Lung (tissue), 12 donors: Measurements from ENCODE around the gene GALNT13. TPM values are rescaled to one million over a fixed set of nuclear protein-coding genes. Genes with fewer than 3 reads are reported as not detected.

ENCODE experiments used
- ATAC-seq: fragments of 200-7000 bp; cut with Tn5 transposase; one replicate; pipeline ENCODE4 v1.9.1; 2020; ENCODE audit warnings: moderate number of reproducible peaks; ENCODE audit not compliant: insufficient read depth, low FRiP score
- DNase-seq, 3 donors: peaks; one replicate each; pipeline ENCODE4 v3.0.0-alpha.2; 2013 to 2017
- H3K27ac ChIP-seq, 2 donors: one replicate each; pipeline ENCODE4 v1.5.1; 2013; ENCODE audit warnings: mild to moderate bottlenecking in 2 of 2, moderate library complexity in 2 of 2, control low read depth in 1 of 2, inconsistent platforms in 1 of 2, low read depth in 1 of 2, low read length in 1 of 2
- H3K27me3 ChIP-seq, 3 donors: one replicate each; pipeline ENCODE4 v1.5.1; 2013; ENCODE audit warnings: low read length in 2 of 3; ENCODE audit not compliant: control insufficient read depth in 3 of 3, insufficient read depth in 3 of 3
- H3K36me3 ChIP-seq, 4 donors: one replicate each; pipeline ENCODE4 v1.5.1; 2013; ENCODE audit warnings: low read length in 4 of 4, mild to moderate bottlenecking in 1 of 4, moderate library complexity in 1 of 4; ENCODE audit not compliant: control insufficient read depth in 4 of 4, insufficient read depth in 4 of 4
- H3K4me1 ChIP-seq, 5 donors: one replicate each; pipeline ENCODE4 v1.5.1; 2013; ENCODE audit warnings: low read length in 5 of 5, mild to moderate bottlenecking in 2 of 5, moderate library complexity in 1 of 5; ENCODE audit not compliant: control insufficient read depth in 5 of 5, insufficient read depth in 5 of 5
- H3K4me3 ChIP-seq: one replicate; pipeline ENCODE4 v1.5.1; 2013; ENCODE audit warnings: mild to moderate bottlenecking, control low read depth, moderate library complexity
- H3K9ac ChIP-seq, 2 donors: one replicate each; pipeline ENCODE4 v1.5.1; 2013; ENCODE audit warnings: low read length in 2 of 2, control low read depth in 1 of 2; ENCODE audit not compliant: insufficient read depth in 1 of 2
- H3K9me3 ChIP-seq, 4 donors: one replicate each; pipeline ENCODE4 v1.5.1; 2013; ENCODE audit warnings: low read length in 3 of 4, mild to moderate bottlenecking in 1 of 4, moderate library complexity in 1 of 4; ENCODE audit not compliant: control insufficient read depth in 4 of 4, insufficient read depth in 3 of 4
- CTCF ChIP-seq: IDR thresholded peaks from 2 replicates; pipeline ENCODE4 v1.5.1; 2012; ENCODE audit warnings: mild to moderate bottlenecking; ENCODE audit errors: control extremely low read depth, extremely low read depth
- WGBS, 2 donors: extraction: QIAGEN DNeasy Blood & Tissue Kit; methylation state at CpG; one replicate each; pipeline ENCODE4 v1.1.7; 2013; 5-methylcytosine and 5-hydroxymethylcytosine counted together
- polyA plus RNA-seq, 2 donors: library from polyadenylated mRNA; stranded (reverse); fragments of 200-250 nt; gene quantifications; one replicate each; pipeline ENCODE4 v1.2.1, GENCODE V29; 2013
- total RNA-seq, 2 donors: library from RNA; depleted of rRNA in 1 of 2; stranded (reverse); fragments of >200 nt in 1 of 2; gene quantifications; one replicate each; pipeline ENCODE4 v1.2.1, GENCODE V29; 2014 to 2021
- donor health status: control.
- donor health status: control.
- donor health status: Bipolar disorder and iron deficiency.
- donor health status: healthy.
- donor health status: DM: yes; HTN: yes; CAD: no.

GALNT13 gene
- total and polyA plus RNA-seq, 4 donors = 0.57 to 3.1 (median 1.2) TPM

DNA sequence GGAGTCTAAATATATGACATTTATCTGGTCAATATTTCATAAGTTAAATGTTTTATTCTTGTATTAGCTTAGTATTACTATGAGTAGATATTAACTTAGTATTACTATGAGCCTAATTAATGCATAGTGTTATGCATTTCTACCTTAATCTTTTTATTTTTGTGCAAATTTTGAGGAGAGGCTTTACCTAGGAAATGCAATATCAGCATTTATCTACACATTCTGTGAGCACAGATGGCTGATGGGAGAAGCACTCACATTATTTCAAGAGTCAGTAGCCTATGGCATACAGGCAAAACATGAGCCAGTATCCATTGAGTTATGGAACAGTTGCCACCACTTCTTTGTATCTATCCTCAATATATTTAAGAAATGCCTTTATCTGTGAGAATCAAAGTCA, 422.1 kb downstream of the GALNT13 start:
- TF ChIP-seq CTCF = no peak
- no peak overlapping the region for H3K4me3 ChIP-seq
- ATAC-seq = no peak

GRCh38 chr2:154306266-154306970, 434.7 kb downstream of the GALNT13 start:
- Histone ChIP-seq H3K9ac (no peak overlapping the region), H3K4me3 (no peak overlapping the region), H3K36me3 (no peaks in the 10 kb centered on the region), H3K27me3 (no peaks in the 10 kb centered on the region), H3K9me3 (no peaks in the 10 kb centered on the region), H3K27ac (no peak overlapping the region), H3K4me1 (no peaks in the 10 kb centered on the region)
- WGBS, 2 donors = 82 to 90% methylated on average over 3 of the region's 3 CpGs
- no peak for ATAC-seq
- TF ChIP-seq CTCF = no peak
- DNase-seq = peak in 1 of 3 donors; percentile 6

More for the DNA sequence above, 422.1 kb downstream of the GALNT13 start:
- no peak for DNase-seq
- Histone ChIP-seq H3K4me1 (no peaks in the 10 kb centered on the region), H3K9ac (no peak overlapping the region), H3K9me3 (peaks cover 0 to 2% (median 0%) of the 10 kb centered on the region in 4 donors), H3K27me3 (no peaks in the 10 kb centered on the region), H3K27ac (no peak overlapping the region), H3K36me3 (no peaks in the 10 kb centered on the region)

DNA sequence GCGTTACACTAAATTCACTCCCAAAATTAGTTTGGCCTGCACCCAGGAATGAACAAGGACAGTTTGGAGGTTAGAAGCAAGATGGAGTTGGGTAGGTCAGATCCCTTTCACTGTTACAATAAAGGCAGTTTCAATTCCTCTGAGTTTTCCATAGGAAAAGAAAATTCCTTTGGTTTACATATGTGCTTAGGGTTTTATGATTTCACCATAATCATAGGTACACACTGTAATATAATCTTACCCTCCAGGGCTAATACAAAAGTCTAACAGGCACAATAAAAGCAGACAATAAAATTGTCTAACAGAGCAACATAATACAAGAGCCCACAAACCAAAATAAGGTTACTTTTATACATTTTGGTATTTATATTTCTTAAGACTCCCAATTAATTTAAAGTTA, 435.3 kb downstream of the GALNT13 start:
- DNase-seq = no peak
- no peaks in the 10 kb centered on the region for H3K9me3 ChIP-seq
- H3K9ac ChIP-seq = no peak overlapping the region
- WGBS, 2 donors = 82 to 88% methylated on average over 1 of the region's 1 CpG
- H3K4me3 ChIP-seq = no peak overlapping the region
- H3K36me3 ChIP-seq = no peaks in the 10 kb centered on the region
- TF ChIP-seq CTCF = no peak
- H3K27ac ChIP-seq = no peak overlapping the region
- no peaks in the 10 kb centered on the region for H3K27me3 ChIP-seq
- no peaks in the 10 kb centered on the region for H3K4me1 ChIP-seq
- no peak for ATAC-seq

DNA sequence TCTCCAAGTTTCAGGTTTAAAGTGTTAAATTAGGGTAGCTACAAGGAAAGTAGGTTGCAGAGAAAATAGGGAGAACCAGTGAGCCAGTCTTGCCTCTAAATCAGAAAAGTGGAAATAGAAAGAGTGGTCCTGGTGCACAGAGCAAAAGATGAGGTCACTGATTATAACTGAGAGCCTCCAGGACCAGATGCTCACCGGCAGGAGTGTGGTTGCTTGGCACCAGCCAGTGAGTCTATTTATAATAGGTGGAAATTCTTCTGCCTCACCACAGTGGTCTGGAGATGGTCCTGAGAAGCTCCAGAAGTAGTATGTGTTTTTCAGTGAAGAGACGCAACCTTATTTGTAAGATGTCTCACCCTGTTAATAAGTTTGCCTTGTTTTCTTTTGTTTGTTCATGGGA, 452.9 kb downstream of the GALNT13 start:
- no peaks in the 10 kb centered on the region for H3K27me3 ChIP-seq
- ATAC-seq = no peak
- 91 to 96% methylated on average over 2 of the region's 2 CpGs for WGBS, 2 donors
- H3K27ac ChIP-seq = no peak overlapping the region
- no peaks in the 10 kb centered on the region for H3K4me1 ChIP-seq
- TF ChIP-seq CTCF = no peak
- H3K4me3 ChIP-seq = no peak overlapping the region
- no peak overlapping the region for H3K9ac ChIP-seq
- no peaks in the 10 kb centered on the region for H3K36me3 ChIP-seq
- no peak for DNase-seq
- H3K9me3 ChIP-seq = no peaks in the 10 kb centered on the region
